ENCODE measurements around the gene M6PR. TPM values are rescaled to one million over a fixed set of nuclear protein-coding genes. Genes with fewer than 3 reads are reported as not detected.
"Not testable (repeated sequence)": the region's sequence is repeated elsewhere in the genome, so short reads cannot be mapped to it uniquely, and the experiment has no call there.

The M6PR gene
- total RNA-seq, 4 donors from 2014 or later = 45.9 to 128 (median 75.4) TPM

- H3K4me1 ChIP-seq = no peaks in the 10 kb centered on the region
- H3K36me3 ChIP-seq = no peaks in the 10 kb centered on the region
- no peak overlapping the region for H3K27ac ChIP-seq
- no peak overlapping the region for H3K4me3 ChIP-seq
- no peaks in the 10 kb centered on the region for H3K27me3 ChIP-seq
- no peak for DNase-seq
- H3K9me3 ChIP-seq = no peaks in the 10 kb centered on the region
- no peak for TF ChIP-seq CTCF (IDR thresholded peaks at IDR 0.05)
- TF ChIP-seq POLR2A (IDR thresholded peaks at IDR 0.05) = no peak
- intact Hi-C loops (cut with DNase I; ENCODE audit: low total_unique reads) = no loop called here
These were observed 43.9 kb downstream of the M6PR start for GRCh38 chr12:8905546-8905945.

GRCh38 chr12:8904665-8905064, 44.8 kb downstream of the M6PR start:
- Histone ChIP-seq H3K4me1 (no peaks in the 10 kb centered on the region), H3K27ac (no peak overlapping the region), H3K4me3 (no peak overlapping the region), H3K36me3 (no peaks in the 10 kb centered on the region), H3K27me3 (no peaks in the 10 kb centered on the region), H3K9me3 (no peaks in the 10 kb centered on the region)
- TF ChIP-seq POLR2A (IDR thresholded peaks at IDR 0.05) (no peak), CTCF (IDR thresholded peaks at IDR 0.05) (no peak)
- DNase-seq = no peak
- intact Hi-C loops (cut with DNase I; ENCODE audit: low total_unique reads) = no loop called here

GRCh38 chr12:8903646-8904045, 45.8 kb downstream of the M6PR start:
- no peak for TF ChIP-seq CTCF (IDR thresholded peaks at IDR 0.05)
- no peak for TF ChIP-seq POLR2A (IDR thresholded peaks at IDR 0.05)

GRCh38 chr12:8902703-8903102, 46.7 kb downstream of the M6PR start:
- H3K4me3 ChIP-seq; H3K4me1 ChIP-seq; DNase-seq; H3K36me3 ChIP-seq; H3K27me3 ChIP-seq; intact Hi-C loops (cut with DNase I; ENCODE audit: low total_unique reads); H3K9me3 ChIP-seq; H3K27ac ChIP-seq: not testable (repeated sequence)

More at GRCh38 chr12:8903646-8904045, 45.8 kb downstream of the M6PR start:
- H3K36me3 ChIP-seq = no peaks in the 10 kb centered on the region
- H3K27me3 ChIP-seq = no peaks in the 10 kb centered on the region
- intact Hi-C loops (cut with DNase I; ENCODE audit: low total_unique reads) = no loop called here
- no peak for DNase-seq
- H3K27ac ChIP-seq = no peak overlapping the region
- no peaks in the 10 kb centered on the region for H3K9me3 ChIP-seq
- H3K4me1 ChIP-seq = no peaks in the 10 kb centered on the region
- H3K4me3 ChIP-seq = no peak overlapping the region

- H3K9me3 ChIP-seq = no peaks in the 10 kb centered on the region
- no peaks in the 10 kb centered on the region for H3K27me3 ChIP-seq
- no peak for DNase-seq
- H3K27ac ChIP-seq = no peak overlapping the region
- no peak overlapping the region for H3K4me3 ChIP-seq
- intact Hi-C loops (cut with DNase I; ENCODE audit: low total_unique reads) = loop anchor here (10.0 kb wide), 1 partner anchor 215 kb away; no protein-coding TSS in a partner anchor
- no peaks in the 10 kb centered on the region for H3K4me1 ChIP-seq
- no peaks in the 10 kb centered on the region for H3K36me3 ChIP-seq
- TF ChIP-seq CTCF (IDR thresholded peaks at IDR 0.05) = no peak
- TF ChIP-seq POLR2A (IDR thresholded peaks at IDR 0.05) = no peak
These were observed 49.6 kb downstream of the M6PR start for GRCh38 chr12:8899830-8900229.

GRCh38 chr12:8897081-8897480, 52.4 kb downstream of the M6PR start:
- H3K27me3 ChIP-seq = no peaks in the 10 kb centered on the region
- no peak overlapping the region for H3K4me3 ChIP-seq
- no peaks in the 10 kb centered on the region for H3K36me3 ChIP-seq
- no peaks in the 10 kb centered on the region for H3K9me3 ChIP-seq
- DNase-seq = no peak
- H3K4me1 ChIP-seq = no peaks in the 10 kb centered on the region
- H3K27ac ChIP-seq = no peak overlapping the region
- intact Hi-C loops (cut with DNase I; ENCODE audit: low total_unique reads) = loop anchor here (10.0 kb wide), 1 partner anchor 212 kb away; no protein-coding TSS in a partner anchor
- no peak for TF ChIP-seq CTCF (IDR thresholded peaks at IDR 0.05)
- no peak for TF ChIP-seq POLR2A (IDR thresholded peaks at IDR 0.05)

Data from uterus (tissue), 4 donors.